Common myeloid progenitor, CD34-positive (primary cell): ENCODE data around the gene BAZ2A.

Experiments
- CTCF ChIA-PET: fragments of 350-600 bp; sonication (Branson Sonifier 250); formaldehyde crosslinking; loops from one replicate; lab custom pipeline; 2021; ENCODE audit warnings: antibody characterized with exemption; lab: Charles Lee
- POLR2A ChIA-PET: fragments of 350-600 bp; sonication (Branson Sonifier 250); formaldehyde crosslinking; loops from one replicate; lab custom pipeline; 2021; ENCODE audit warnings: antibody characterized with exemption; lab: Charles Lee
- DNase-seq, 3 donors: peaks; one replicate each; pipeline versions ENCODE4 v3.0.0 to v3.0.0-alpha.2; 2013
- H3K27ac ChIP-seq, 2 experiments: 1 replicate in 1 of 2; 2 replicates in 1 of 2; pipeline ENCODE4 v1.7.0; 2013; ENCODE audit warnings: inconsistent platforms in 2 of 2, low read length in 2 of 2, mild to moderate bottlenecking in 2 of 2, low read depth in 1 of 2, moderate library complexity in 1 of 2; ENCODE audit not compliant: severe bottlenecking in 2 of 2, insufficient read depth in 1 of 2, poor library complexity in 1 of 2
- H3K27me3 ChIP-seq, 5 experiments: replicated peaks in 2 of 5; 1 replicate in 3 of 5; 2 replicates in 2 of 5; pipeline versions ENCODE4 v1.6.1 to v1.7.0; 2013; ENCODE audit warnings: low read length in 4 of 5, mild to moderate bottlenecking in 2 of 5, moderate library complexity in 2 of 5, inconsistent platforms in 1 of 5; ENCODE audit not compliant: insufficient read depth in 5 of 5, control insufficient read depth in 4 of 5
- H3K36me3 ChIP-seq, 4 experiments: 1 replicate in 2 of 4; 2 replicates in 2 of 4; pipeline versions ENCODE4 v1.6.1 to v1.7.0; 2013; ENCODE audit warnings: low read length in 3 of 4, control low read depth in 1 of 4, mild to moderate bottlenecking in 1 of 4; ENCODE audit not compliant: control insufficient read depth in 4 of 4, insufficient read depth in 4 of 4
- H3K4me1 ChIP-seq, 4 experiments: 1 replicate in 3 of 4; 2 replicates in 1 of 4; pipeline versions ENCODE4 v1.6.1 to v1.7.1; 2013; ENCODE audit warnings: low read length in 3 of 4, mild to moderate bottlenecking in 3 of 4, control low read depth in 1 of 4, inconsistent platforms in 1 of 4, moderate library complexity in 1 of 4; ENCODE audit not compliant: control insufficient read depth in 4 of 4, insufficient read depth in 4 of 4; ENCODE audit errors: control extremely low read depth in 1 of 4
- H3K4me3 ChIP-seq, 7 experiments: 1 replicate in 4 of 7; 2 replicates in 3 of 7; pipeline versions ENCODE4 v1.5.1 to v1.7.0; 2013; ENCODE audit warnings: mild to moderate bottlenecking in 7 of 7, low read length in 6 of 7, moderate library complexity in 6 of 7, inconsistent platforms in 2 of 7, low read depth in 2 of 7, control low read depth in 1 of 7; ENCODE audit not compliant: insufficient read depth in 4 of 7, control insufficient read depth in 1 of 7; ENCODE audit errors: extremely low read depth in 1 of 7
- H3K9me3 ChIP-seq, 5 experiments: 1 replicate in 4 of 5; 2 replicates in 1 of 5; pipeline versions ENCODE4 v1.6.1 to v1.7.1; 2013; ENCODE audit warnings: low read length in 4 of 5, mild to moderate bottlenecking in 2 of 5, inconsistent platforms in 1 of 5, low read depth in 1 of 5, moderate library complexity in 1 of 5; ENCODE audit not compliant: control insufficient read depth in 4 of 5, insufficient read depth in 2 of 5; ENCODE audit errors: control extremely low read depth in 1 of 5
- WGBS: methylation state at CpG from one replicate; pipeline ENCODE4 v1.1.5; 2013; ENCODE audit not compliant: insufficient coverage; 5-methylcytosine and 5-hydroxymethylcytosine counted together

The BAZ2A gene

GRCh38 chr12:56622535-56622934, 7.6 kb downstream of the BAZ2A start:
- peak overlapping the region in 1 of 2 experiments; percentile 43 for H3K27ac ChIP-seq
- ChIA-PET POLR2A (no interaction called here), CTCF (interaction anchor here (1.2 to 19.7 kb wide), 5 partner anchors 11 to 109 kb away, joined by 3 to 316 read pairs (median 7); no protein-coding TSS in a partner anchor)
- peaks cover 5 to 19% (median 12%) of the 10 kb centered on the region in 4 experiments for H3K4me1 ChIP-seq
- H3K4me3 ChIP-seq = no peak overlapping the region
- H3K27me3 ChIP-seq = no peaks in the 10 kb centered on the region
- no peak for DNase-seq
- 100% methylated on average over 1 of the region's 1 CpG for WGBS
- H3K9me3 ChIP-seq = no peaks in the 10 kb centered on the region
- H3K36me3 ChIP-seq = peaks cover 8 to 44% (median 24%) of the 10 kb centered on the region in 4 experiments

GRCh38 chr12:56616925-56617324, 13.2 kb downstream of the BAZ2A start:
- no peak overlapping the region for H3K4me3 ChIP-seq
- no peak overlapping the region for H3K27ac ChIP-seq
- no peak for DNase-seq
- ChIA-PET CTCF (interaction anchor here (0.6 to 1.6 kb wide), 4 partner anchors 9 to 117 kb away, joined by 3 to 10 read pairs (median 4); no protein-coding TSS in a partner anchor), POLR2A (interaction anchor here (0.6 kb wide), 1 partner anchor 12 kb away, joined by 4 read pairs; no protein-coding TSS in a partner anchor)
- H3K4me1 ChIP-seq = no peaks in the 10 kb centered on the region
- no peaks in the 10 kb centered on the region for H3K9me3 ChIP-seq
- peaks cover 27 to 81% (median 62%) of the 10 kb centered on the region in 4 experiments for H3K36me3 ChIP-seq
- no peaks in the 10 kb centered on the region for H3K27me3 ChIP-seq

DNA sequence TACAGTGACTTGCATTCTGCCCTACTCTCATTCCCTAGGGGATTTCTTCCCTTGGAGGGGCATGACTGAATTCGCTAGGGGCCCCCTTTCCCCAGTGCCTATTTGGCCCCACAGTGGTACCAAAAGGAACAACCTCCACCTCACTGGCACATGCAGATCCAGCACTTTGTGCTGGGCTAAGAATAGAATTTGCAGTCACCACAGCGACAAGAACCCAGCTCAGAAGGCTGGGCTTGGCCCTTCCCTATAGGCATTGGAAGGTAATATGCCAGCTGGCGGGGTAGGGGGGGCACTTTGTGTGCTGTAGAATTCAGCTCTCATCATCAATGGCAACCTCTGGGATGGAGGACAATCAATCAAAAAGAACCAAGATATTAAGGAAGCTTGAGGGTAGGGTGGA, 13.9 kb downstream of the BAZ2A start:
- no peak overlapping the region for H3K27ac ChIP-seq
- H3K27me3 ChIP-seq = no peaks in the 10 kb centered on the region
- peaks cover 28 to 81% (median 68%) of the 10 kb centered on the region in 4 experiments for H3K36me3 ChIP-seq
- DNase-seq = no peak
- H3K4me1 ChIP-seq = no peaks in the 10 kb centered on the region
- WGBS = 94% methylated on average over 2 of the region's 3 CpGs
- H3K4me3 ChIP-seq = no peak overlapping the region
- H3K9me3 ChIP-seq = no peaks in the 10 kb centered on the region
- ChIA-PET POLR2A (interaction anchor here (0.6 kb wide), 1 partner anchor 13 kb away, joined by 4 read pairs; no protein-coding TSS in a partner anchor), CTCF (interaction anchor here (1.2 to 1.6 kb wide), 3 partner anchors 10 to 36 kb away, joined by 3 to 10 read pairs (median 4); no protein-coding TSS in a partner anchor)

DNA sequence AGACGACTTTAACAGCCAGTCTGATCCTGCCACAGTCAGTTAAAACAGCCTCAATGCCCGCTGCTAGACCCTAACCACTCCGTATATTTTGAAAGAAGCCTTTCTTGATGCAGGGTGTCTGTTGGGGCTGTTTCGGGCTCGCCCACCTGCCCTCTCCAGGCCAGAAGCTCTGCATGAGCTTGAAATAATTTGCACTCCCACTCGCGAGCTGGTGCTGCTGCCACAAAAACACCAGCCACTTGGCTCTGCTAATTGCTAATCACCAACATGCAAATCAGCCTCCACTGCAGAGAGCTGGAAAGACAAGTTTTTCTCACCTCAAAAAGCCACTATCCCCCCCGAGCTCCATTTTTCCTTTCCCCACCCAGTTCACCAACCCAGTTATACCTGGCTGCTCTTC, 15.5 kb downstream of the BAZ2A start:
- ChIA-PET CTCF (interaction anchor here (0.7 to 16.8 kb wide), 3 partner anchors 9 to 13 kb away, joined by 3 to 316 read pairs (median 45); partner anchors contain the start of gene BAZ2A), POLR2A (interaction anchor here (0.7 to 1.0 kb wide), 2 partner anchors 22 to 26 kb away, joined by 3 read pairs; no protein-coding TSS in a partner anchor)
- Histone ChIP-seq H3K27me3 (no peaks in the 10 kb centered on the region), H3K4me1 (no peaks in the 10 kb centered on the region), H3K27ac (no peak overlapping the region), H3K9me3 (no peaks in the 10 kb centered on the region), H3K4me3 (no peak overlapping the region), H3K36me3 (peaks cover 34 to 85% (median 77%) of the 10 kb centered on the region in 4 experiments)
- no peak for DNase-seq
- WGBS = 91% methylated on average over 6 of the region's 8 CpGs

- H3K27ac ChIP-seq = no peak overlapping the region
- no peaks in the 10 kb centered on the region for H3K4me1 ChIP-seq
- no peaks in the 10 kb centered on the region for H3K27me3 ChIP-seq
- WGBS = 97% methylated on average over 3 of the region's 3 CpGs
- DNase-seq = no peak
- ChIA-PET POLR2A (interaction anchor here (0.6 kb wide), 1 partner anchor 274 kb away, joined by 3 read pairs; no protein-coding TSS in a partner anchor), CTCF (interaction anchor here (4.2 to 22.4 kb wide), 3 partner anchors 8 to 87 kb away, joined by 45 to 350 read pairs (median 316); partner anchors contain the start of genes BAZ2A and RBMS2)
- no peak overlapping the region for H3K4me3 ChIP-seq
- peaks cover 25 to 89% (median 75%) of the 10 kb centered on the region in 4 experiments for H3K36me3 ChIP-seq
- no peaks in the 10 kb centered on the region for H3K9me3 ChIP-seq
These were observed 25.8 kb downstream of the BAZ2A start for GRCh38 chr12:56604355-56604754.

DNA sequence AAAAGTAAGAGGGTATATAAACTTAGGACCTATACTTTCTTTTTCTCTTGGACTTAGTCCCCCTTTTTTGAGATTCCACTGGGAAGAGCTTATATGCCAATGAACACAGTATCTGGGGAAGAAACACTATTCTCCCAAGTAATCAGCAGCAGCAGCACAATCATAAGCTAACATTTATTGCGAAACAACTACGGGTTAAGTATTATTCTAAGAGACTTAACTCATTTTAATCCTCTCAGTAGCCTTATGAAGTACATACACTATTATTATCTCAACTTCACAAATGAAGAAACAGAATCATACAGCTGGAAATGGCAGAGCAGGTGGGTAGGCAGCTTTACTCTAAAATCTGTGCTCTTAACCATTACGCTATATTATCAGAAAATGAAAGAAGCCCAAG, 27.9 kb downstream of the BAZ2A start:
- H3K27me3 ChIP-seq = no peaks in the 10 kb centered on the region
- H3K4me1 ChIP-seq = no peaks in the 10 kb centered on the region
- no CpG with 5 or more reads among the region's 3 CpGs for WGBS
- H3K9me3 ChIP-seq = no peaks in the 10 kb centered on the region
- H3K27ac ChIP-seq = no peak overlapping the region
- POLR2A ChIA-PET = no interaction called here
- H3K36me3 ChIP-seq = peaks cover 28 to 99% (median 86%) of the 10 kb centered on the region in 4 experiments
- no peak for DNase-seq
- no peak overlapping the region for H3K4me3 ChIP-seq
- CTCF ChIA-PET = interaction anchor here (0.6 to 22.4 kb wide), 10 partner anchors 10 to 114 kb away, joined by 3 to 350 read pairs (median 4); partner anchors contain the start of genes BAZ2A and RBMS2

GRCh38 chr12:56601503-56601902, 28.6 kb downstream of the BAZ2A start:
- Histone ChIP-seq H3K36me3 (peaks cover 28 to 98% (median 85%) of the 10 kb centered on the region in 4 experiments), H3K9me3 (no peaks in the 10 kb centered on the region), H3K27ac (no peak overlapping the region), H3K4me1 (no peaks in the 10 kb centered on the region), H3K4me3 (no peak overlapping the region), H3K27me3 (no peaks in the 10 kb centered on the region)
- WGBS = 100% methylated on average over 3 of the region's 3 CpGs
- peak in 2 of 3 donors; percentile 59 to 61 for DNase-seq
- CTCF ChIA-PET = interaction anchor here (0.6 to 22.4 kb wide), 12 partner anchors 10 to 115 kb away, joined by 3 to 350 read pairs (median 4); partner anchors contain the start of genes BAZ2A and RBMS2
- POLR2A ChIA-PET = no interaction called here
